ENCODE results near the gene DAGLA. TPM values are rescaled to one million over a fixed set of nuclear protein-coding genes. Genes with fewer than 3 reads are reported as not detected.

The DAGLA gene
- total RNA-seq, 1 donor from 2014 or later, result 4.3 TPM

DNA sequence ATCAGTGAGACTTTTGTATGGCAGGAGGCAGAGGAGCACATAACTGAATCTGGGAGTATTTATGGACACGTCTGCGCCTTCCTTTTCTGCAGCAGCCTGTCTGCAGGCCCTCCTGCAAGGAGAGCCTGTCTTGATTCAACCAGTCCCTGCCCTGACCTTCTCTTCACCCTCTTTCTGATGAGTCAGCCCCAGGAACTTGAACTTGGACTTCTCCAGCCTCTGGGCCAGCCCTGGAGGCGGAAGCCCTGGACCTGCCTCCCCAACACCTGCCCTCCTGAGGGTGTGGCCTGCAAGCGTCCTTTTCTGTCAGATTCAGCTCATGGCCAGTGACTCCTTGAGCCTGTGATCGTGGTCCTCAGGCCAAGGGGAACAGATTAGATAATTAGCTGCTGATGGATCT, 20.0 kb downstream of the DAGLA start:
- ATAC-seq (peak; percentile 33), DNase-seq (ENCODE audit: missing footprints) (no peak)
- intact Hi-C loops (cut with DNase I), result no loop called here

DNA sequence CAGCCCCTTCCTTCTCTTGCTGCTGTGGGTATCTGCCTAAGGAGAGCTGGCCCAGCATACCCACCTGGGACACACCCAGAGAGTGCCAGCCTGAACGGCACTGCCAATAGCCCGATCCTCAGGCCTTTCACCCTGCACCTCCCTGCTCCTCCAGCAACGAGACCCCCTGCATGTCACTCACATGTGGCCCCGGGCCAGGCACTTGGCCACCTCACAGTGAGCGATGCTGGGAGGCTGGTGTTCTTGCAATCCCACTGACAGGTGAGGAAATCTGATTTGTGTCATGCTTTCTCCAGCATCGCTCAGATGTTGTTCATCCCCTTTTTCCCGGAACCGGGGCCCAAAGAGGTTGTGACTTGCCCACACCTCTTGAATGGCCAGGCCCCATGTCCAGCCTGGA, 20.5 kb downstream of the DAGLA start:
- DNase-seq (ENCODE audit: missing footprints) (no peak), ATAC-seq (no peak)
- intact Hi-C loops (cut with DNase I), result no loop called here

DNA sequence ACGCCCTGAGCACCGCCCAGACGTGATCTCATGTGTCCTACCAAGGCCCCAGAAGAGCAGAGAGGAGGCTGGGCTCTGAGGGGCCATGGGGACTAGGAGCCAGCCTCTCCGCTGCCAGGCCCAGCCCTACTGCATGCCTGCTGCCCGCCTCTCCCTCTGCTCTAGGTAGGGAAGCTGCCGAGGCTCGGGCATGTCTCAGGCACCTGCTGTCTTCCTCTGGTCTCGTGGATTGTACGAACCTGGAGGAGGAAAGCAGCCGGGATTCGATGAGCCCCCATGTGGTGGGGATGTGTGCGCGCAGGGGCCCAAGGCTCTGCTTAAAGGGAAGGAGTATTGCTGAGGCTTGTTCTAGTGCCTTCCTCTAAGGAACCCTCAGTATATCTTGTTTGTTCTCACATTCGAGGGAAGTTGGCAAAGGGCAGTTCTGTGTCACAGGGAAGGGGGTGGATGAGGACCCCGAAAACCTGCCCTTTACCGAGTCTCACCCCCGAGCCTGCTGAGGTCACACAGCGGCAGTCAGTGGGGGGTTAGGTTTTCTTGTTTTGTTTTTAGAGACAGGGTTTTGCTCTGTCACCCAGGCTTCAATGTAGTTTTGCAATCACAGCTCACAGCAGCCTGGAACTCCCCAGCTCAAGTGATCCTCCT, 21.2 kb downstream of the DAGLA start:
- intact Hi-C loops (cut with DNase I), result no loop called here
- DNase-seq (ENCODE audit: missing footprints), result no peak
- no peak for ATAC-seq

DNA sequence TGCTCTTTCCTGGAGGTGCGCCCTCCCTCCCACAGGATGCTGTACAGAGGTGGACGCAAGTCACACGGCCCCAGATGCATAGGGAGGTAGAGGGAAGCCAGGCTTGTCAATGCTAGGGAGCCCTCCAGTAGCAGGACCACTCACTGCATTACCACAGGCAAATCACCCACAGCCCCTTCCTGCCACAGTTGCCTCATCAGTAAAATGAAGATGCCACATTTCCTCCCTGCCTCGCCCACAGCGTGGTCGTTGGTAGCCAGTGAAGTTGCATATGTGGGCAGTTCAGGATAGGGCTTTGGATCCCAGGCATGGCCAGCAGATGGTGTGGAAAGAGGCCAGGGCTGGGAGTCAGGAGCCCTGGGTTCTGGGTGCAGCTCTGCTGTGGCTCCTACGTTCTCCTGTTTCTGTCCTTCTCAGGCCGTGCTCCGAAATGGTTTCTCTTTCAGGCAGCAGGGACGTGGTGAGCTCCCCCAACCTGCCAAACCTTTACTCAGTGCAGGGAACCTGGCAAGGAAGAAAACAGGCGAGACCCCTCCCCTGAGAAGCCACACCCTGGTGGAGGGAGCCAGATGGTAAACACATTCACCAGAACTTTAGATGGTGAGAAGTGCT, 22.6 kb downstream of the DAGLA start:
- ATAC-seq (no peak), DNase-seq (ENCODE audit: missing footprints) (no peak)
- intact Hi-C loops (cut with DNase I), result no loop called here

DNA sequence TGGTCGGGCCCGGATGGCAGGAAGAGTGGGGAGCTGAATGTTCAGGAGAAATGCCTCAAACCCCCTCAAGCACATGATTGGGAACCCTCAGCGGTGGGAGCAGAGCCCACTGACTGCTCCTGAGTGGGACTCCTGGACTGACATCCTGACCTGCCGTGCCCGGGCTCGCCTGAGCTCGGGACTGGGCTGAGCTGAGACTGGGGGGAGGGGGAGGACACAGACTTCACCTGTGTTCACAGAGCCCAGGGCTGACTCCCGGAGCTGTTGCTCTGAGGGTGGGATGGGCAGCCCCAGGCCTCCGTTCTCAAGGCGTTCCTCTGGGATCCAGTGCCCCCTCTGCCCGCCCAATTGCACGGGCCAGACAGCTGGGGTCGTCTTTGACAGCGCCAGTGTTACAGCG, 24.6 kb downstream of the DAGLA start:
- ATAC-seq (no peak), DNase-seq (ENCODE audit: missing footprints) (no peak)
- intact Hi-C loops (cut with DNase I), result no loop called here

DNA sequence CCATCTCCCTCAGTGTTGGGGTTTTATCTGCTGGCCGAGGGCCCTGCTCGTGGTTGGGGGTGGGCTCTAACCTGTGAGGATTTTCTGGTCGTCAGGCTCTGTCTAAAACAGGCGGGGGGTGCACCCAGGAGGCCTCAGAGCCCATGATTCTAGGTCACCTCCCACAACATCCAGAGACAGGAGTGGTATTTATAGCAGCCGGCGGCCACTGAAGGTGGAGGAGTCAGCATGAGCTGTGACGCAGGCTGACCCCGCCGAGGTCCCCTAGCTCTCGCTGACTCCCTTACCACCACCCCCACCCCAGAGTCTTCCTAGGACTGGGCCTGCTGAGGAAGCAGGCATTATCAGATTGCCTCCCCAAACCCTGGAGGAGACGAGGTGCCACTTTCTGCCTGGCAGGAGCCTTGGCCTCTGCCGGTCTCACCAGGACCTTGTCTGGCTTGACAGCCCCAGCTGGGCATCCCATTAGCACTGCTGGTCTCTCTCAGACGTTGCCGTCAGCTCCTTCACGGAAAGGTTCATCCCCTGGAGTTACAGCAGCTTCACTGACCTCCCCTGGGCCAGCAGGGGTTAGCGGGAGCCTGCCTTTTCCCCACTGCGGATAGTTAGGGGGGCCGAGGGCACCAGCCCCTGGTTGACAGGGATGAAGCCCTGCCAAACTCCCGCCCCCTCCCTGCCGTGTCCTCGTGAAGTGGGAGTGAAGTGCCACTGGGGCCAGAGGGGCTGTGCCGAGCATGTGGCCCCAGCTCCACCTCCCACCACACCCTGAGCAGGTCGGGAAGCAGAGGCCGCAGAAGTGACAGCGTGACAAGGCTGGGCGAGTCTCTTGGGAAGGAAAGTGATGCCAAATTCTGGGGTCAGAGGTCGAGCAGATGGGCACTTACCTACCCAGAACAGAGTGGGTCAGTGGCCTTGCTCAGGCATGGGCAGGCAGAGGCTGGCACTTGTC, 26.5 kb downstream of the DAGLA start:
- ATAC-seq (peak; percentile 62), DNase-seq (ENCODE audit: missing footprints) (no peak)
- intact Hi-C loops (cut with DNase I), result no loop called here

DNA sequence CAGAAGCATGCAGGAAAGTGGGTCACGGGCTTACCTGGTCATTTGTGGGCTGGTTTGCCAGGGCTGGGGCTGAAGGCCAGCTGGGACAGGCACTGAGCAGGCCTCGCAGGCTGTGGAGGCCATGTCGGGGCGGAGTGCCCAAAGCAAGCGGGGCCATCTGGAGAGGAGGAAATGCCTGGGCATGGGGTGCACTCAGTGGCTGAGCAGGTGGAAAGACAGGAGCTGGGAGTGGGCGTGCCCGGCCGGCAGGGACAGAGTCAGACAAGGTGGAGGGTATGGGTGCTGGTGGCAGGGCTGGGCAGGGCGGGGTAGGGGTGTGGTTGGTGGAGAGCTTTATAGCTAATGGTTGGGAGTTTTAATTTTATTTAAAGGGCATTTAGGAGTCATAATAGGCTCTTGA, 27.4 kb downstream of the DAGLA start:
- ATAC-seq, result no peak
- DNase-seq (ENCODE audit: missing footprints), result no peak

DNA sequence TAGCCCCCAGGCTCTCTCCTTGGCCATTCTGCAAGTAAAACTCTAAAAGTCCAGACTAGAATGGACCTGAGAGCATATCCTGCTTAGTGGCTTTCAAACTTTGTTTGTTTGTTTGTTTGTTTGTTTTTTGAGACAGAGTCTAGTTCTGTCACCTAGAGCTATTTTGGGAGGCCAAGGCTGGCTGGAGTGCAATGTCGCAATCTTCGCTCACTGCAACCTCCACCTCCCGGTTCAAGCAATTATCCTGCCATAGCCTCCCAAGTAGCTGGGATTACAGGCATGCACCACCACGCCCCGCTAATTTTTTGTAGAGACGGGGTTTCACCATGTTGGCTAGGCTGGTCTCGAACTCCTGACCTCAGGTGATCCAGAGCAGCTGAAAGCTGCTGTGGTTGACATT, 28.9 kb downstream of the DAGLA start:
- ATAC-seq, result no peak
- intact Hi-C loops (cut with DNase I), result no loop called here
- no peak for DNase-seq (ENCODE audit: missing footprints)

More for the DNA sequence above, 27.4 kb downstream of the DAGLA start:
- intact Hi-C loops (cut with DNase I), result no loop called here

DNA sequence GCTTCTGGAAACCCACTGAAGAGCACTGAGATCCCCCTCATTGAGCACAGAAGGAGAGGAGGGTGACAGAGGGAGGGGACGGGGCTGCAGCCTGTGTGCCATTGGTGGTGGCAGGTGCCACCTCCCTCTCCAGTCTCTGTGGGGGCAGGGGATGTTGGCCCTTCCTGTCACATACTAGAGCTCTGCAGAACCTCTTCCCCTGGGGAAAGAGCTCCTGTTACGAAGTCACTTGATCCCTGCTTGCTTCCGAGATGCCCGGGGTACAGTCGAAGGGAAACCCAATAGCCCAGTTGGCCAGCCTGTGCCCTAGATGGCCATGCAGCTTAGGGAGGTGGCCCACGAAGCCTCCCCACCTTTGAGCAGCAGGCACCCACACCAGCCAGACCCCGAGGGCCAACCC, 29.4 kb downstream of the DAGLA start:
- ATAC-seq (no peak), DNase-seq (ENCODE audit: missing footprints) (no peak)
- intact Hi-C loops (cut with DNase I), result no loop called here

DNA sequence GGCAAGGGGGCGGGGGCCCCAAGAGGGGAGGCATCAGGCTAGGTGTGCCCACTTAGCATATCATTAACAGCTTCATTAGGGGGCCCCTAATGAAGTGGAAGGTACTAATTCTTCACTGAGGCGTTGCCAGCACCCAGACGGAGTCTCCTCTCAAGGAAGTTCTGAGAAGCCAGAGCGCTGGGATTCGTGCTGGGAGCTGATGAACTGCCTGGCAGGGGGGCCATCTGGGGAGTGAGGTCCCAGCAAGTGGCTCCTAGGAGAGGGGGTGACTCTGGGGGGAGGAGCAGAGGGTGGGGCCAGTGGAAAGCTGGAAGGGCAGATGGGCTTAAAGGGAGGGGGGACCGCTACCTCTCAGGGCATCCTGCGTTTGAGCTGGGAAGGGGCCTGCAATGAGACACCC, 29.8 kb downstream of the DAGLA start:
- ATAC-seq (no peak), DNase-seq (ENCODE audit: missing footprints) (no peak)
- intact Hi-C loops (cut with DNase I), result no loop called here

DNA sequence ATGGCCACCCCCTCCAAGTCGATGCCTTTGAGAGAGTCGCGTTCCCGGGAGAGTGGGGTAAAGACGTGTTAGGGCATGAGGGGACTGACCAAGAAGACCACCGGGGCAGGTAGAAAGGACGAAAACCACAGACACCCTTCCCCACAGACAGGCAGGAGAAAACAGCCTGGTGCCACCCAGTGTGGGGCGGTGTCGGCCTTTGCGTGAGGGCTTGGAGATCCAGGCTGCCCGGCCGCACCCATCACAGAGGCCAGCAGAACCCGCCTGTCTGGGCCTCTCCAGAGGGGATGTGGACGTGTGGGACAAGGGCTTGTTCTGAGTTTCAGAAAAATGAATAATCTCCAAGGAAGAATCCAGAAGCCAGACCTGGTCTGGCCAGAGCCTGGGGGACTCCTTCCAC, 30.8 kb downstream of the DAGLA start:
- DNase-seq (ENCODE audit: missing footprints) (no peak), ATAC-seq (no peak)
- intact Hi-C loops (cut with DNase I), result no loop called here

DNA sequence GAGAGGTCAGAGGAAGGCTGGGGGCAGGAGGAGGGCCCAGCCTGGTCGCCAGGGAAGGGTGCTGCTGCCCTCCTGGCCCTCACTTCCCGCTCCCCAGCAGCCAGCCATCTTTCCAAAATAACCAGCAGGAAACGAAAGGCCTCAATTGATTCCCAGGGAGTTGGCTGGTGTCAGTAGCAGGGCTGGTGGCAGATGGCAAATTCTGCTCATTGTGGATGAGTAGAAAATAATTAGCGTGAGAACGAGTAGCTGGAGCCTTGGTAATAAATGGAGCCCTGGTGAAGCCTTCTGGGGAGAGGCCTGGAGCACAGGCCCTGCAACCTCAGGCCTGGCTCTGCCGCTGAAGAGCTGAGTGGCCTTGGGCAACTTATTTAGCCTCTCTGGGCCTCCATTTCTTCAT, 31.3 kb downstream of the DAGLA start:
- DNase-seq (ENCODE audit: missing footprints) (no peak), ATAC-seq (no peak)
- intact Hi-C loops (cut with DNase I), result no loop called here

DNA sequence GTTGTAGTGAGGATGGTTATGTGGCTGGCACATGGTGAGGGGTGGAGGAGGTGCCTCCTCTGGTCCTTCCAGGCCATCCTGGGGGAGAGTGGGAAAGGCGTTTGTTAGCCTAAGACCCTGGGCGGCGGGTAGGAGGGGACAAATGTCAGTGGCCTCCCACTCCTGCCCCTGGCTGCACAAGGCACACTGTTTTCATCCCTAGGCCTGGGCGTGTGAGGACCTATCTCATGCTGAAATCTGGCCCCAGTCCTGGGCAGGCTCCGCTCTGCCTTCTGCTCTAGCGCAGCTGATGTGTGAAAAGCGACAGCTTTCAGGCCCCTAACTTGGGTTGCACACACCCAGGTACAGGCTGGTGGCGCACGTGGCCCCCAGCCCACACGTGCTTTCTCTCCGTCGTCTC, 32.1 kb downstream of the DAGLA start:
- DNase-seq (ENCODE audit: missing footprints), result no peak
- intact Hi-C loops (cut with DNase I), result no loop called here
- no peak for ATAC-seq

DNA sequence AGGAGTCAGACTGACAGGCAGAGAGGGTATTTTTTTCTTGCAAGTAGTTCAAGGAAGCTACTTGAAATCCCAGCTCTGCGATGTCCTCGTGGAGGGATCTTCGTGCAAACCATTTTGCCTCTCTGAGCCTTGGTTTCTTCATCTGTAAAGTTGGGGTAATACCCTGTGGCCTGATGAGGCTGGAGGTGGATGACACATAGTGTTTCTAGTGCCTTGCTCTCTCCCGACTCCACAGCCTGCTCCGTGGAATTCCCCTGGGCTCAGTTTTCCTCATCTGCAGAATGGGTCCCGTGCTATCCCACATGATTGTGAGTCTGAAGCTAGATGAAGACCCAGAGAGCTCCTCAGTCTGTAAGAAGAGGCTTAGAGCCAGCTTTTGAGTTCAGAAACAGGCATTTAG, 32.7 kb downstream of the DAGLA start:
- intact Hi-C loops (cut with DNase I), result no loop called here
- no peak for ATAC-seq
- no peak for DNase-seq (ENCODE audit: missing footprints)

DNA sequence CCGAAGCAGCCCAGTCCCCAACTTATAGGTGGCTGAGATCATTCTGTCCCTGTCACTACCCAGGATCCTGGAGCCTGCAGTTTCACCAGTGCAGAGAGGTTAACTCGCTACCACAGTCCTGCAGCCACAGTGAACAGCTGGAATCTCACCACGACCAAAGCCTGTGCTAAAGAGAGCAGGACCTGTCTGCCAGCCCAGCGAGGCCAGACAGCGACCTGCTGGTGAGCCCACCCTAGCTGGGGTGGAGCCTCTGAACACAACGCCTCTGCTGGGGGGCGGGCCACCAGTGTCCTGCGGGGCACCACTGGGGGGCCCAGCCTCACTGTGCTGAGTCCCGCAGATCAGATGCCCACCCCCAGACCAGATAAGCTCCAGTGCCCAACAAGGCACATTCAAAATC, 33.3 kb downstream of the DAGLA start:
- intact Hi-C loops (cut with DNase I), result no loop called here
- no peak for ATAC-seq
- DNase-seq (ENCODE audit: missing footprints), result no peak

DNA sequence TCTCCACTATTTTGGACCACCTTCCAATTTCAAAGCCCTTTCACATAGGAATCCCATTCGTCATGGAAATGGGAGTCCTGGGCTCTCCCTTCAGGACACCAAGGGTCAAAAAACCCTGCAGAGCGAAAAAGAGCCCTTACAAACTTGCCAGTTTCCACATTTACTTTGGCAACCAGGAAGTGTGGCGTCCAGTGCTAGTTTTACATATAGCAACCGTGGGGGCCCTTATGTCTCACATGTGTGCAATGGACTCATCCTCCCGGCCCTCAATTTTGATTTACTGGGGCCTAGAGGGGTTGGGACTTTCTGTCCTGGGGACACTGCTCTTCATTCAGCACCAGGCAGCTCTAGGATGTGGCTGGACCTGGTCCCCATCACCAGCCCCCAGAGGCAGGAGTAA, 33.7 kb downstream of the DAGLA start:
- ATAC-seq, result no peak
- intact Hi-C loops (cut with DNase I), result no loop called here
- DNase-seq (ENCODE audit: missing footprints), result no peak

DNA sequence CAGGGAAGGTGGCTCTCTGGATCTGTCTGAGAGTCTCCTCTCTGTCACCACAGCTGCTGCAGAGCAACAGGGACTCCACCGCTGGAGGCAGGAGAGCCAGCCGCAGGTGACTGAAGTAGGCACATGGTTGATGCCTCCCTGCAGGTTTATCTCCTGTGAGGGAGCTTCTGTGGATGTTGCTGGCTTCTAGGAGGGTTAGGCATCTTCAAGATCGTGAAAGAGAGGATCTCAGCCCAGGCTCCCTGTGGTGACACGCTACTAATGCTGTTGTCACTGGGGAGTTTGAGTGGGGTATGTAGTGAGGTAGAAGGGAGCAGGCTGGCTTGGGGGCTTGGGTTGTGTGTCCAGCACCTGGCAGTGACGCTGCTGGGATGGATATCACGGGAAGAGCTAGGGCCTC, 34.1 kb downstream of the DAGLA start:
- no peak for DNase-seq (ENCODE audit: missing footprints)

DNA sequence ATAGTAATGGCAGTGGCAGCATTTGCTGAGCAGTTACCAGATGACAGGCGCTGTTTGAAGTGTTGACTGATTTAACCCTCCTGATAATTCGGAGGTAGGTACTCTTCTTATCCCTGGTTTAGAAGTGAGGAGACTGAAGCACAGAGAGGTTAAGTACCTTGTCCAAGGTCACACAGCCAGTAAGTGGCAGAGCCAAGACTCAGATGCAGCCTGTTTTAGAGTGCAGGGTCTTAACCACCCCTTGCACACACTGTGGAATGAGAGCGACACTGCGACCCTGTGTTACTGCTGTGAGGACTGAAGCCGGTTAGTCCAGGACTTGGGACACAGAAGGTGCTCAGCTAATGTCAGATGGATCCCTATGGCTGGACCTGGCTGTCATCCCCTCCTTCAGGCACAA, 34.7 kb downstream of the DAGLA start:
- ATAC-seq (no peak), DNase-seq (ENCODE audit: missing footprints) (no peak)
- intact Hi-C loops (cut with DNase I), result no loop called here

More for the DNA sequence above, 34.1 kb downstream of the DAGLA start:
- ATAC-seq, result no peak
- intact Hi-C loops (cut with DNase I), result no loop called here

DNA sequence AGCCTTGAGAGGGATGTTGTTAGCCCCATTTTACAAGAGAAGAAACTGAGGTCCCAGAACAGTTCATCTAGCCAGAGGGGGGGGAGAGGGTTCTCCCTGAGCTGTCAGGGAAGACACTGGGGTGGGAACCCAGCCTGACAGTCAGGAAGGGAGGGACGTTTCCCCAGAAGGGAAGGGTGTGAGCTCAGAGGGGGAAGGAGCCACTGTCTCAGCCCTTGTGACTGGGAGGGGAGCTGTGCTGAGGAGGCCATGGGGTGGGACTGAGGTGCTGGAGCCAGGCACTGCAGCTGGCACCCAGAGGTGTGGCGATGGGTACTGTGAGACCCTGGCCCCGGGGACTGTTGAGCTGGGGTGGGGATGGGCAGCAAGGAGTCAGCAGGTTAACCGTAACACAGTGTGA, 35.7 kb downstream of the DAGLA start:
- peak; percentile 43 for ATAC-seq
- no peak for DNase-seq (ENCODE audit: missing footprints)
- intact Hi-C loops (cut with DNase I), result no loop called here
